ENCODE results near the gene TUG1.

DNA sequence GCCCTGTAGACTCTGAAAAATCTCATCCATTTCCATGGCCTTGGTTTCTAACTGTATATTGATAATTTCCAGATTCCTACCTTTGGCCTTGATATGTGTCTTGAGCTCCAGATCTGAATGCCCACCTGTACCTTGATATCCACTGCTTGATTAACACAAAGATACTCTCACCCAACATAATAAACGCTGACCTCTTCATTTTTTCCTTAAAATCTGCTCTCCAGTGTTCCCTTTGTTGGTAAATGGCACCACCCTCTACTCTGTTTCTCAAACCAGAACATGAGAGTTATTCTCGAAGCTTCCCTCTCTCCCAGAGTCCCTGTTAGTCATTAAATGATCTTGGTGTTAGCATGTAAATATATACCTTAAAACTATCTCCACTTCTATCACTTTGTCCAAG is 13.4 kb downstream of the TUG1 start:
- TF ChIP-seq, protein P1, sequence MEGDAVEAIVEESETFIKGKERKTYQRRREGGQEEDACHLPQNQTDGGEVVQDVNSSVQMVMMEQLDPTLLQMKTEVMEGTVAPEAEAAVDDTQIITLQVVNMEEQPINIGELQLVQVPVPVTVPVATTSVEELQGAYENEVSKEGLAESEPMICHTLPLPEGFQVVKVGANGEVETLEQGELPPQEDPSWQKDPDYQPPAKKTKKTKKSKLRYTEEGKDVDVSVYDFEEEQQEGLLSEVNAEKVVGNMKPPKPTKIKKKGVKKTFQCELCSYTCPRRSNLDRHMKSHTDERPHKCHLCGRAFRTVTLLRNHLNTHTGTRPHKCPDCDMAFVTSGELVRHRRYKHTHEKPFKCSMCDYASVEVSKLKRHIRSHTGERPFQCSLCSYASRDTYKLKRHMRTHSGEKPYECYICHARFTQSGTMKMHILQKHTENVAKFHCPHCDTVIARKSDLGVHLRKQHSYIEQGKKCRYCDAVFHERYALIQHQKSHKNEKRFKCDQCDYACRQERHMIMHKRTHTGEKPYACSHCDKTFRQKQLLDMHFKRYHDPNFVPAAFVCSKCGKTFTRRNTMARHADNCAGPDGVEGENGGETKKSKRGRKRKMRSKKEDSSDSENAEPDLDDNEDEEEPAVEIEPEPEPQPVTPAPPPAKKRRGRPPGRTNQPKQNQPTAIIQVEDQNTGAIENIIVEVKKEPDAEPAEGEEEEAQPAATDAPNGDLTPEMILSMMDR (conservative IDR thresholded peaks at IDR 0.05; ENCODE audit: low read depth, low read length): no peak
- no peak for TF ChIP-seq EZH2 (IDR thresholded peaks at IDR 0.05; ENCODE audit: borderline replicate concordance, low read depth, low read length, poor library complexity, severe bottlenecking)

Data from A673 (cell line).